Peyer's patch (tissue), 4 donors: ENCODE data around the gene CRELD2.

Source experiments
- CTCF ChIP-seq, 6 experiments: fragments of 450-650 bp in 4 of 6; fragments of 200-600 bp in 2 of 6; sonication (generic) in 1 of 6; IDR thresholded peaks; one replicate each; pipeline ENCODE4 v1.5.1; 2017 to 2019; ENCODE audit warnings: antibody characterized with exemption in 6 of 6, mild to moderate bottlenecking in 3 of 6, moderate library complexity in 1 of 6
- POLR2A ChIP-seq, 2 donors: fragments of 450-650 bp; IDR thresholded peaks; one replicate each; pipeline ENCODE4 v1.5.1; 2017; ENCODE audit warnings: antibody characterized with exemption in 2 of 2, mild to moderate bottlenecking in 2 of 2, moderate library complexity in 2 of 2

GRCh38 chr22:49944399-49944891 lies 26.0 kb downstream of the CRELD2 start:
- TF ChIP-seq CTCF (IDR thresholded peaks at IDR 0.05) (peak in 1 of 6 experiments; percentile 3), POLR2A (IDR thresholded peaks at IDR 0.05) (no peak)
